BJ (cell line): Measurements from ENCODE around the gene NCF2. TPM values are rescaled to one million over a fixed set of nuclear protein-coding genes. Genes with fewer than 3 reads are reported as not detected.

Source experiments
- CTCF ChIA-PET: fragments of 350-600 bp; formaldehyde crosslinking; extraction: SDS; loops from one replicate; lab custom pipeline; 2021; ENCODE audit warnings: antibody characterized with exemption, inconsistent platforms; lab: Yijun Ruan, JAX
- POLR2A ChIA-PET: fragments of 300-600 bp; sonication (Branson Sonifier 250); formaldehyde crosslinking; extraction: SDS; loops from one replicate; lab custom pipeline; 2021; ENCODE audit warnings: antibody characterized with exemption; lab: Charles Lee
- DNase-seq: peaks from one replicate; pipeline ENCODE4 v3.0.0-alpha.2; 2011; ENCODE audit warnings: low read depth
- H3K27me3 ChIP-seq: 2 replicates; pipeline ENCODE4 v1.6.0; 2011; ENCODE audit warnings: low read length; ENCODE audit not compliant: control insufficient read depth, insufficient read depth
- H3K36me3 ChIP-seq: 2 replicates; pipeline ENCODE4 v1.5.1; 2011; ENCODE audit warnings: low read length; ENCODE audit not compliant: control insufficient read depth, insufficient read depth
- H3K4me3 ChIP-seq: 2 replicates; pipeline ENCODE4 v1.5.1; 2011; ENCODE audit warnings: low read depth, mild to moderate bottlenecking, control low read depth, low read length
- polyA plus RNA-seq: library from polyadenylated mRNA; depleted of rRNA; stranded (reverse); fragments of >200 nt; gene quantifications from 2 replicates; pipeline ENCODE4 v1.2.3, GENCODE V29; 2011
- TF ChIP-seq, protein P1 (sequence below): IDR thresholded peaks from 2 replicates; pipeline ENCODE4 v1.5.1; 2011; ENCODE audit warnings: low read depth, mild to moderate bottlenecking, control low read depth, inconsistent platforms, low read length, moderate library complexity; ENCODE audit not compliant: insufficient read depth

Gene NCF2
- polyA plus RNA-seq, 1 experiment, result 2.0 TPM

DNA sequence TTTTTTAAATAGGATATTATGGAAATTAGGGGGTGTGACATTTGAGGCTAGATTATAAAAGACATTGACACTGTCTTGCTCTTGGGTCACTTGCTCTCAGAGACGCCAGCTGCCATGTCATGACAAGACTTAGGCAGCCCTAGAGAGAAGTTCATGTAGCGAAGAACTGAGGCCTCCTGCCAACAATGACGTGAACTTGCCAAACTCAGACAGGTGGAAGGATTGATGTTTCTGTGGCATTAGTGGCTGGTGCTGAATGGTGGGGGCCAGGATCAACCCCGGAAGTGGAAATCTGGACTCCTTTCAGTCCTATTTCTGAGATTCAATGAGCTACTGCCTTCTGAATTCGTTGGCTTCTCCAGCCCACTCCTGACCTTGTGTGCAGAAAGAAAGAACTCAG lies 14.7 kb downstream of the NCF2 start:
- DNase-seq, result no peak
- Histone ChIP-seq H3K36me3 (no peaks in the 10 kb centered on the region), H3K27me3 (no peaks in the 10 kb centered on the region; the same call in 1 of the 2 replicates), H3K4me3 (no peak overlapping the region)
- CTCF ChIA-PET, result no interaction called here
- TF ChIP-seq, protein P1, sequence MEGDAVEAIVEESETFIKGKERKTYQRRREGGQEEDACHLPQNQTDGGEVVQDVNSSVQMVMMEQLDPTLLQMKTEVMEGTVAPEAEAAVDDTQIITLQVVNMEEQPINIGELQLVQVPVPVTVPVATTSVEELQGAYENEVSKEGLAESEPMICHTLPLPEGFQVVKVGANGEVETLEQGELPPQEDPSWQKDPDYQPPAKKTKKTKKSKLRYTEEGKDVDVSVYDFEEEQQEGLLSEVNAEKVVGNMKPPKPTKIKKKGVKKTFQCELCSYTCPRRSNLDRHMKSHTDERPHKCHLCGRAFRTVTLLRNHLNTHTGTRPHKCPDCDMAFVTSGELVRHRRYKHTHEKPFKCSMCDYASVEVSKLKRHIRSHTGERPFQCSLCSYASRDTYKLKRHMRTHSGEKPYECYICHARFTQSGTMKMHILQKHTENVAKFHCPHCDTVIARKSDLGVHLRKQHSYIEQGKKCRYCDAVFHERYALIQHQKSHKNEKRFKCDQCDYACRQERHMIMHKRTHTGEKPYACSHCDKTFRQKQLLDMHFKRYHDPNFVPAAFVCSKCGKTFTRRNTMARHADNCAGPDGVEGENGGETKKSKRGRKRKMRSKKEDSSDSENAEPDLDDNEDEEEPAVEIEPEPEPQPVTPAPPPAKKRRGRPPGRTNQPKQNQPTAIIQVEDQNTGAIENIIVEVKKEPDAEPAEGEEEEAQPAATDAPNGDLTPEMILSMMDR, result no peak
- POLR2A ChIA-PET, result no interaction called here

DNA sequence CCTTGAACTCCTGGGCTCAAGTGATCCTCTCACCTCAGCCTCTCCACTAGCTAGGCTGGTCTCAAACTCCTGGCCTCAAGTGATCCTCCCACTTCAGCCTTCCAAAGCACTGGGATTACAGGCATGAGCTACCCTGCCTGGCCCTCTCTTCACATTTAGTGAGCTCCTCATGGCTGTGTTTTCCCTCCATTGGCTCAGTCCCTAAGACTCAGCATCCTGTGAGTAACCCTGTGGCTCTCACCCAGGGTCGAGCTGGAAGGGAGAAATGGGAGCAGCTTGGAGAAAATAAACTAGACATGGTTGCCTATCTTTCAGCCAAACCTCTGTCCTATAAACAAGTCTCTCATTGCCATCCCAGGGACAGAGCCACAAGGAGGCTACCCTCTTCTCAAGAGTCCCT lies 17.5 kb downstream of the NCF2 start:
- H3K36me3 ChIP-seq, result no peaks in the 10 kb centered on the region
- no peaks in the 10 kb centered on the region for H3K27me3 ChIP-seq
- no peak overlapping the region for H3K4me3 ChIP-seq
- CTCF ChIA-PET, result interaction anchor here (0.6 to 1.5 kb wide), 4 partner anchors 10 to 113 kb away, joined by 3 to 6 read pairs (median 3); no protein-coding TSS in a partner anchor
- POLR2A ChIA-PET, result no interaction called here
- TF ChIP-seq, protein P1, result no peak
- DNase-seq, result no peak

DNA sequence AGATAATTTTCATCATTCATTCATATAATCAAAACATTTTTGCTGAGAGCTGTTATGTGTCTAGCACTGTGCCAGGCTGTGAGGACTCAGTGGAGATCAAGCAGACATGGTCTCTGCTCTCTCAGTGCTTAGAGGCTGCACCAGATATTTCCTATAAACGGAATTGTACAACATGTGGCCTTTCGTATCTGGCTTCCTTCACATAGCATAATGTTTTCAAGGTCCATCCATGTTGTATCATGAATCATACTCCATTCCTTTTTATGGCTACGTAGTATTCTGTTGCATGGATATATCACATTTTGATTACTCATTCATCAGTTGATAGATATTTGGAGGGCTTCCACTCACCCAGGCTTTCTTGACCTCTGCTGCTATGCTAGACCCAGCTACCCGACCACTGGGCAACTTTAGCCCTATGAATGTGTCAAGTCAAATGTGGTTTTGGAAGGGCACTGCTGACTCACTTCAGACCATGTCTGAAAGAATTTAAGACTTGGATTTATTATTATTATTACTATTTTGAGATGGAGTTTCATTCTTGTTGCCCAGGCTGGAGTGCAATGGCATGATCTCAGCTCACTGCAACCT lies 18.5 kb downstream of the NCF2 start:
- CTCF ChIA-PET, result interaction anchor here (0.6 to 1.3 kb wide), 2 partner anchors 62 to 97 kb away, joined by 3 read pairs; no protein-coding TSS in a partner anchor
- H3K4me3 ChIP-seq, result no peak overlapping the region
- TF ChIP-seq, protein P1, result no peak
- no peak for DNase-seq
- H3K27me3 ChIP-seq, result no peaks in the 10 kb centered on the region
- POLR2A ChIA-PET, result no interaction called here
- H3K36me3 ChIP-seq, result no peaks in the 10 kb centered on the region

DNA sequence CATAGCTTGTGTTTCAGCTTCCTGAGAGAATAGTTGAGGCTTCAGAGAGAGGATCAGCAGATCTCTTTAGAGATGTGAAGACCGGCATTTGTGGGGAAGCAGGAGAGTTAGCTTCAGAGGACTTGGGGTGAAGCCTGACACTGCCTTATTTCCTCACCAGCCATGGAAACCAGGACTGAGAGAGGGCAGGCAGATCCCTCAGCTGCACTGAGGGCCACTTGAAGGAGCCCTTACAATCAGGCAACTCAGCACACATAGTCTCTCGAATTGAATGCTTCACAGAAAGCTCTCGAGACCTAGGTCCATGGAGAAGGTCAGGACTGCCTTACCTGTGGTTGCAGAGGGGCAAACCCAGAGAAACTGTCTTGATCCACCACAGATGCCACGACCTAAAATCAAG lies 19.8 kb downstream of the NCF2 start:
- ChIA-PET POLR2A (no interaction called here), CTCF (interaction anchor here (0.6 to 1.5 kb wide), 3 partner anchors 8 to 115 kb away, joined by 4 to 5 read pairs (median 4); no protein-coding TSS in a partner anchor)
- DNase-seq, result no peak
- Histone ChIP-seq H3K27me3 (no peaks in the 10 kb centered on the region), H3K36me3 (no peaks in the 10 kb centered on the region), H3K4me3 (no peak overlapping the region)
- TF ChIP-seq, protein P1, result no peak

DNA sequence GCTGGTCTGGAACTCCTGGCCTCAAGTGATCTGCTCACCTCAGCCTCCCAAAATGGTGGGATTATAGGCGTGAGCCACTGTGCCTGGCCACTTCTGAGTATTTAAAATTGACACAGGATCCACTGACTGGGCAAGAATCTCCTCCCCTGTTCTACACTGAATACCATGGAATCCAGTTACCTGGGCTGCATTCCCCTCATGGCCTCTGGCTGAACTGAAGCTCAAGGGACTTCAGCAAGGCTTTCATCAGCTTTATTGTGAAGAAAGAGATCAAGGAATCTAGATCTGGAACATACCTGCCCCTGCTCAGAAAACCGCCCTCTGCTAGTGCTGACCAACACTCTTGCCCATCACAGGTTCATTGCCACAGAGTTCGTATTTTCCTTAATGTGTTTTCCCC lies 20.5 kb downstream of the NCF2 start:
- no peak for DNase-seq
- Histone ChIP-seq H3K27me3 (no peaks in the 10 kb centered on the region), H3K4me3 (no peak overlapping the region), H3K36me3 (no peaks in the 10 kb centered on the region)
- TF ChIP-seq, protein P1, result no peak
- CTCF ChIA-PET, result interaction anchor here (0.6 to 1.5 kb wide), 3 partner anchors 9 to 114 kb away, joined by 4 to 5 read pairs (median 4); no protein-coding TSS in a partner anchor
- POLR2A ChIA-PET, result no interaction called here
